GM23248 (cell line): ENCODE results near the gene RAB19.

Experiments used
- EZH2 ChIP-seq: fragments of 200-600 bp; sonication (generic); IDR thresholded peaks from 2 replicates; pipeline ENCODE4 v1.6.1; 2018; ENCODE audit warnings: antibody characterized with exemption, mild to moderate bottlenecking; ENCODE audit not compliant: insufficient read depth, poor library complexity, severe bottlenecking
- EZH2phosphoT487 ChIP-seq: fragments of 200-600 bp; sonication (generic); IDR thresholded peaks from 2 replicates; pipeline ENCODE4 v1.6.1; 2018; ENCODE audit warnings: antibody characterized with exemption, moderate library complexity, mild to moderate bottlenecking, low read depth; ENCODE audit not compliant: insufficient read depth

DNA sequence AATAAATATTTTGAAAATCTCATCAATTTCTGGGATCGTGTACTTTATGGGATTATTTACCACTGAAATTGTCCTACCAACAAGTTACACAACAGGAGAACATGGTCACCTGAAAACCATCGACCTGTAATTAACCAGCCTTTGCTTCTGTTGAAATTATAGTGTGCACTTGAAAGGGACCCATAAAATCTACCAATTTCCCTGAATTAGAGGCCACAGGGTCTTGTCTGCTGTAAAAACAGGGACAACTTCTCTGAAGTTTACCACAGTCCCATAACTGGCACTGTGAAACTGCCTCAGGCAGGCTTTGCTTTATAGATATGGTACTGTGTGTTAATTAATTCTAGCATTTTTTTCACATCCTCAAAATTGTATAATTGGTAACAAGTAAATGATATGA lies 37.7 kb downstream of the RAB19 start:
- TF ChIP-seq EZH2 (no peak), EZH2phosphoT487 (no peak)
